ENCODE data around the gene PPT1.
"Not testable (repeated sequence)": the region's sequence is repeated elsewhere in the genome, so short reads cannot be mapped to it uniquely, and the experiment has no call there.

Gene PPT1

GRCh38 chr1:40105028-40105427, 8.0 kb upstream of the PPT1 start:
- Histone ChIP-seq H3K4me1 (ENCODE audit: insufficient read depth, low read length) (no peaks in the 10 kb centered on the region), H3K9me3 (ENCODE audit: control insufficient read depth, insufficient read depth, low read length) (no peaks in the 10 kb centered on the region), H3K9ac (ENCODE audit: low read depth, low read length) (no peak overlapping the region), H3K36me3 (ENCODE audit: insufficient read depth, low read length) (no peaks in the 10 kb centered on the region)

- no peaks in the 10 kb centered on the region for H3K4me1 ChIP-seq (ENCODE audit: insufficient read depth, low read length)
- H3K36me3 ChIP-seq (ENCODE audit: insufficient read depth, low read length) = no peaks in the 10 kb centered on the region
- no peaks in the 10 kb centered on the region for H3K9me3 ChIP-seq (ENCODE audit: control insufficient read depth, insufficient read depth, low read length)
- H3K9ac ChIP-seq (ENCODE audit: low read depth, low read length) = no peak overlapping the region
Observed at GRCh38 chr1:40102896-40103295, 5.8 kb upstream of the PPT1 start.

- no peaks in the 10 kb centered on the region for H3K9me3 ChIP-seq (ENCODE audit: control insufficient read depth, insufficient read depth, low read length)
- H3K4me1 ChIP-seq (ENCODE audit: insufficient read depth, low read length) = no peaks in the 10 kb centered on the region
- H3K36me3 ChIP-seq (ENCODE audit: insufficient read depth, low read length) = no peaks in the 10 kb centered on the region
Observed at GRCh38 chr1:40102038-40102437, 5.0 kb upstream of the PPT1 start.

GRCh38 chr1:40096646-40096976, 441 bp downstream of the PPT1 start:
- peak overlapping the region; percentile 94 for H3K9ac ChIP-seq (ENCODE audit: low read depth, low read length)
- H3K9me3 ChIP-seq (ENCODE audit: control insufficient read depth, insufficient read depth, low read length) = no peaks in the 10 kb centered on the region
- H3K4me1 ChIP-seq (ENCODE audit: insufficient read depth, low read length) = no peaks in the 10 kb centered on the region
- no peaks in the 10 kb centered on the region for H3K36me3 ChIP-seq (ENCODE audit: insufficient read depth, low read length)

More at GRCh38 chr1:40102038-40102437, 5.0 kb upstream of the PPT1 start:
- no peak overlapping the region for H3K9ac ChIP-seq (ENCODE audit: low read depth, low read length)

- Histone ChIP-seq H3K9me3 (ENCODE audit: control insufficient read depth, insufficient read depth, low read length) (no peaks in the 10 kb centered on the region), H3K4me1 (ENCODE audit: insufficient read depth, low read length) (no peaks in the 10 kb centered on the region), H3K36me3 (ENCODE audit: insufficient read depth, low read length) (peaks cover 5% of the 10 kb centered on the region; the same call in 1 of the 2 replicates), H3K9ac (ENCODE audit: low read depth, low read length) (no peak overlapping the region)
Observed at GRCh38 chr1:40095806-40096205, 1.2 kb downstream of the PPT1 start.

- Histone ChIP-seq H3K36me3 (ENCODE audit: insufficient read depth, low read length) (peaks cover 5% of the 10 kb centered on the region; the same call in 1 of the 2 replicates), H3K9ac (ENCODE audit: low read depth, low read length) (no peak overlapping the region), H3K4me1 (ENCODE audit: insufficient read depth, low read length) (no peaks in the 10 kb centered on the region), H3K9me3 (ENCODE audit: control insufficient read depth, insufficient read depth, low read length) (no peaks in the 10 kb centered on the region)
Observed at GRCh38 chr1:40094466-40095110, 2.5 kb downstream of the PPT1 start.

- Histone ChIP-seq H3K36me3 (ENCODE audit: insufficient read depth, low read length) (peaks cover 8% of the 10 kb centered on the region), H3K9ac (ENCODE audit: low read depth, low read length) (no peak overlapping the region), H3K4me1 (ENCODE audit: insufficient read depth, low read length) (no peaks in the 10 kb centered on the region), H3K9me3 (ENCODE audit: control insufficient read depth, insufficient read depth, low read length) (no peaks in the 10 kb centered on the region)
Observed at GRCh38 chr1:40092706-40093639, 4.1 kb downstream of the PPT1 start.

GRCh38 chr1:40092241-40092640, 4.8 kb downstream of the PPT1 start:
- H3K9me3 ChIP-seq (ENCODE audit: control insufficient read depth, insufficient read depth, low read length) = no peaks in the 10 kb centered on the region
- no peaks in the 10 kb centered on the region for H3K4me1 ChIP-seq (ENCODE audit: insufficient read depth, low read length)
- no peak overlapping the region for H3K9ac ChIP-seq (ENCODE audit: low read depth, low read length)
- peaks cover 8% of the 10 kb centered on the region for H3K36me3 ChIP-seq (ENCODE audit: insufficient read depth, low read length)

- Histone ChIP-seq H3K36me3 (ENCODE audit: insufficient read depth, low read length) (peaks cover 8% of the 10 kb centered on the region), H3K9me3 (ENCODE audit: control insufficient read depth, insufficient read depth, low read length) (no peaks in the 10 kb centered on the region), H3K9ac (ENCODE audit: low read depth, low read length) (no peak overlapping the region), H3K4me1 (ENCODE audit: insufficient read depth, low read length) (no peaks in the 10 kb centered on the region)
Observed at GRCh38 chr1:40090652-40091355, 6.2 kb downstream of the PPT1 start.

GRCh38 chr1:40084750-40085149, 12.3 kb downstream of the PPT1 start:
- not testable (repeated sequence) for H3K4me1 ChIP-seq (ENCODE audit: insufficient read depth, low read length); H3K9ac ChIP-seq (ENCODE audit: low read depth, low read length); H3K9me3 ChIP-seq (ENCODE audit: control insufficient read depth, insufficient read depth, low read length)
- peaks cover 12% of the 10 kb centered on the region for H3K36me3 ChIP-seq (ENCODE audit: insufficient read depth, low read length)

- Histone ChIP-seq H3K4me1 (ENCODE audit: insufficient read depth, low read length) (no peaks in the 10 kb centered on the region), H3K9ac (ENCODE audit: low read depth, low read length) (no peak overlapping the region), H3K9me3 (ENCODE audit: control insufficient read depth, insufficient read depth, low read length) (no peaks in the 10 kb centered on the region), H3K36me3 (ENCODE audit: insufficient read depth, low read length) (peaks cover 12% of the 10 kb centered on the region)
Observed at GRCh38 chr1:40081871-40082270, 15.2 kb downstream of the PPT1 start.

GRCh38 chr1:40079774-40080400, 17.2 kb downstream of the PPT1 start:
- Histone ChIP-seq H3K9ac (ENCODE audit: low read depth, low read length) (no peak overlapping the region), H3K4me1 (ENCODE audit: insufficient read depth, low read length) (no peaks in the 10 kb centered on the region), H3K9me3 (ENCODE audit: control insufficient read depth, insufficient read depth, low read length) (no peaks in the 10 kb centered on the region), H3K36me3 (ENCODE audit: insufficient read depth, low read length) (peaks cover 16% of the 10 kb centered on the region)

- H3K4me1 ChIP-seq (ENCODE audit: insufficient read depth, low read length) = no peaks in the 10 kb centered on the region
- no peak overlapping the region for H3K9ac ChIP-seq (ENCODE audit: low read depth, low read length)
- H3K36me3 ChIP-seq (ENCODE audit: insufficient read depth, low read length) = peaks cover 14% of the 10 kb centered on the region
- H3K9me3 ChIP-seq (ENCODE audit: control insufficient read depth, insufficient read depth, low read length) = no peaks in the 10 kb centered on the region
Observed at GRCh38 chr1:40078512-40079333, 18.3 kb downstream of the PPT1 start.

All from ES-I3 (cell line).